Hematopoietic multipotent progenitor cell treated with erythropoietin and hydrocortisone succinate and interleukin-3 and kit ligand, for 8 days (in vitro differentiated cells): ENCODE measurements around the gene TASOR2.

Experiments used
- DNase-seq: peaks from one replicate; pipeline ENCODE4 v3.0.0-alpha.2; 2015

TASOR2 gene

GRCh38 chr10:5684971-5685763 is 529 bp downstream of the TASOR2 start:
- DNase-seq, result peak; percentile 82

- DNase-seq, result no peak
Observed at GRCh38 chr10:5685764-5686240, 1.2 kb downstream of the TASOR2 start.

- DNase-seq, result no peak
Observed at GRCh38 chr10:5688587-5688986, 3.9 kb downstream of the TASOR2 start.

GRCh38 chr10:5691786-5692185 is 7.1 kb downstream of the TASOR2 start:
- DNase-seq, result no peak

GRCh38 chr10:5692461-5693358 is 8.1 kb downstream of the TASOR2 start:
- peak; percentile 44 for DNase-seq

GRCh38 chr10:5694573-5694972 is 9.9 kb downstream of the TASOR2 start:
- DNase-seq, result no peak

- DNase-seq, result peak; percentile 32
Observed at GRCh38 chr10:5697342-5697741, 12.7 kb downstream of the TASOR2 start.

- DNase-seq, result no peak
Observed at GRCh38 chr10:5698062-5698461, 13.4 kb downstream of the TASOR2 start.

- DNase-seq, result no peak
Observed at GRCh38 chr10:5708356-5708755, 23.7 kb downstream of the TASOR2 start.

GRCh38 chr10:5709865-5710264 is 25.2 kb downstream of the TASOR2 start:
- no peak for DNase-seq

- DNase-seq, result no peak
Observed at GRCh38 chr10:5710859-5711258, 26.2 kb downstream of the TASOR2 start.

- no peak for DNase-seq
Observed at GRCh38 chr10:5711642-5712041, 27.0 kb downstream of the TASOR2 start.

GRCh38 chr10:5719546-5719945 is 34.9 kb downstream of the TASOR2 start:
- no peak for DNase-seq

GRCh38 chr10:5720182-5720581 is 35.5 kb downstream of the TASOR2 start:
- DNase-seq, result no peak

GRCh38 chr10:5723692-5724091 is 39.1 kb downstream of the TASOR2 start:
- no peak for DNase-seq

- no peak for DNase-seq
Observed at GRCh38 chr10:5730766-5731165, 46.1 kb downstream of the TASOR2 start.

GRCh38 chr10:5731559-5731958 is 46.9 kb downstream of the TASOR2 start:
- DNase-seq, result no peak

GRCh38 chr10:5732141-5732540 is 47.5 kb downstream of the TASOR2 start:
- no peak for DNase-seq
